ENCODE measurements around the gene MCM8. TPM values are rescaled to one million over a fixed set of nuclear protein-coding genes. Genes with fewer than 3 reads are reported as not detected.

Gene MCM8
- total and polyA plus RNA-seq, 2 experiments from 2014 or later, result 1.5 to 7.7 TPM

GRCh38 chr20:5928836-5929715, 21.4 kb upstream of the MCM8 start:
- H3K79me2 ChIP-seq (ENCODE audit: insufficient read depth), result no peaks in the 10 kb centered on the region
- H3K27me3 ChIP-seq (replicated peaks; ENCODE audit: insufficient read depth), result peaks cover 11% of the 10 kb centered on the region; the same call in 1 of the 2 replicates
- H4K20me1 ChIP-seq (ENCODE audit: insufficient read depth), result no peaks in the 10 kb centered on the region
- H3K9ac ChIP-seq, result no peak overlapping the region
- WGBS, 2 experiments (ENCODE audit: low coverage in 1 of 2, low lambda C conversion rate in 2 of 2, missing lambda C conversion rate in 2 of 2), result 50 to 57% methylated on average over 8 of the region's 8 CpGs
- H3F3A ChIP-seq (ENCODE audit: insufficient read depth), result no peaks in the 10 kb centered on the region
- TF ChIP-seq EZH2phosphoT487 (IDR thresholded peaks at IDR 0.05; ENCODE audit: insufficient read depth, low read depth) (no peak), EZH2 (IDR thresholded peaks at IDR 0.05; ENCODE audit: insufficient read depth, poor library complexity, severe bottlenecking) (no peak)
- H3K4me2 ChIP-seq (ENCODE audit: unreplicated experiment), result no peak overlapping the region
- DNase-seq, result no peak
- H2AFZ ChIP-seq, result no peak overlapping the region
- H3K9me3 ChIP-seq (ENCODE audit: low read depth), result no peaks in the 10 kb centered on the region
- no peak overlapping the region for H3K27ac ChIP-seq
- no peaks in the 10 kb centered on the region for H3K4me1 ChIP-seq (ENCODE audit: insufficient read depth)
- in situ Hi-C loops (cut with MboI), result no loop called here
- no peaks in the 10 kb centered on the region for H3K36me3 ChIP-seq (ENCODE audit: low read depth)
- no peaks in the 10 kb centered on the region for H3K9me2 ChIP-seq (ENCODE audit: insufficient read depth)
- H3K4me3 ChIP-seq, result no peak overlapping the region

GRCh38 chr20:5931411-5931810, 19.0 kb upstream of the MCM8 start:
- Histone ChIP-seq H3K9ac (no peak overlapping the region), H3K9me3 (ENCODE audit: low read depth) (no peaks in the 10 kb centered on the region), H3K27ac (no peak overlapping the region), H3K4me3 (no peak overlapping the region), H3K4me1 (ENCODE audit: insufficient read depth) (no peaks in the 10 kb centered on the region), H4K20me1 (ENCODE audit: insufficient read depth) (no peaks in the 10 kb centered on the region), H3F3A (ENCODE audit: insufficient read depth) (peaks cover 4% of the 10 kb centered on the region; the same call in 1 of the 2 replicates), H2AFZ (no peak overlapping the region), H3K27me3 (replicated peaks; ENCODE audit: insufficient read depth) (peaks cover 4% of the 10 kb centered on the region; the same call in 1 of the 2 replicates), H3K79me2 (ENCODE audit: insufficient read depth) (no peaks in the 10 kb centered on the region), H3K4me2 (ENCODE audit: unreplicated experiment) (no peak overlapping the region), H3K36me3 (ENCODE audit: low read depth) (no peaks in the 10 kb centered on the region), H3K9me2 (ENCODE audit: insufficient read depth) (no peaks in the 10 kb centered on the region)
- TF ChIP-seq EZH2phosphoT487 (IDR thresholded peaks at IDR 0.05; ENCODE audit: insufficient read depth, low read depth) (no peak), EZH2 (IDR thresholded peaks at IDR 0.05; ENCODE audit: insufficient read depth, poor library complexity, severe bottlenecking) (no peak)
- in situ Hi-C loops (cut with MboI), result no loop called here
- 77 to 80% methylated on average over 3 of the region's 3 CpGs for WGBS, 2 experiments (ENCODE audit: low coverage in 1 of 2, low lambda C conversion rate in 2 of 2, missing lambda C conversion rate in 2 of 2)
- no peak for DNase-seq

- Histone ChIP-seq H3K36me3 (ENCODE audit: low read depth) (no peaks in the 10 kb centered on the region), H3K79me2 (ENCODE audit: insufficient read depth) (no peaks in the 10 kb centered on the region), H4K20me1 (ENCODE audit: insufficient read depth) (no peaks in the 10 kb centered on the region), H3K27ac (no peak overlapping the region), H3F3A (ENCODE audit: insufficient read depth) (peaks cover 4% of the 10 kb centered on the region; the same call in 1 of the 2 replicates), H3K9me3 (ENCODE audit: low read depth) (no peaks in the 10 kb centered on the region), H3K27me3 (replicated peaks; ENCODE audit: insufficient read depth) (peaks cover 4% of the 10 kb centered on the region; the same call in 1 of the 2 replicates), H3K4me2 (ENCODE audit: unreplicated experiment) (no peak overlapping the region), H3K9ac (no peak overlapping the region), H2AFZ (no peak overlapping the region), H3K4me1 (ENCODE audit: insufficient read depth) (no peaks in the 10 kb centered on the region), H3K9me2 (ENCODE audit: insufficient read depth) (no peaks in the 10 kb centered on the region), H3K4me3 (no peak overlapping the region)
- TF ChIP-seq EZH2phosphoT487 (IDR thresholded peaks at IDR 0.05; ENCODE audit: insufficient read depth, low read depth) (no peak), EZH2 (IDR thresholded peaks at IDR 0.05; ENCODE audit: insufficient read depth, poor library complexity, severe bottlenecking) (no peak)
- in situ Hi-C loops (cut with MboI), result no loop called here
- 57 to 70% methylated on average over 3 of the region's 3 CpGs for WGBS, 2 experiments (ENCODE audit: low coverage in 1 of 2, low lambda C conversion rate in 2 of 2, missing lambda C conversion rate in 2 of 2)
- DNase-seq, result no peak
Observed at GRCh38 chr20:5932796-5933195, 17.7 kb upstream of the MCM8 start.

GRCh38 chr20:5933802-5934436, 16.5 kb upstream of the MCM8 start:
- 73 to 74% methylated on average over 7 of the region's 7 CpGs for WGBS, 2 experiments (ENCODE audit: low coverage in 1 of 2, low lambda C conversion rate in 2 of 2, missing lambda C conversion rate in 2 of 2)
- no peak overlapping the region for H2AFZ ChIP-seq
- H3K9me3 ChIP-seq (ENCODE audit: low read depth), result no peaks in the 10 kb centered on the region
- in situ Hi-C loops (cut with MboI), result no loop called here
- H3F3A ChIP-seq (ENCODE audit: insufficient read depth), result peaks cover 4% of the 10 kb centered on the region; the same call in 1 of the 2 replicates
- H3K4me1 ChIP-seq (ENCODE audit: insufficient read depth), result no peaks in the 10 kb centered on the region
- H3K27me3 ChIP-seq (replicated peaks; ENCODE audit: insufficient read depth), result peaks cover 4% of the 10 kb centered on the region; the same call in 1 of the 2 replicates
- 0 out of 2 replicates have a peak, but pooled peaks cover 5% of the 10 kb centered on the region for H3K36me3 ChIP-seq (ENCODE audit: low read depth)
- H4K20me1 ChIP-seq (ENCODE audit: insufficient read depth), result no peaks in the 10 kb centered on the region
- H3K9ac ChIP-seq, result no peak overlapping the region
- H3K79me2 ChIP-seq (ENCODE audit: insufficient read depth), result no peaks in the 10 kb centered on the region
- DNase-seq, result no peak
- H3K27ac ChIP-seq, result no peak overlapping the region
- no peak overlapping the region for H3K4me3 ChIP-seq
- no peak overlapping the region for H3K4me2 ChIP-seq (ENCODE audit: unreplicated experiment)
- TF ChIP-seq EZH2 (IDR thresholded peaks at IDR 0.05; ENCODE audit: insufficient read depth, poor library complexity, severe bottlenecking) (no peak), EZH2phosphoT487 (IDR thresholded peaks at IDR 0.05; ENCODE audit: insufficient read depth, low read depth) (no peak)
- no peaks in the 10 kb centered on the region for H3K9me2 ChIP-seq (ENCODE audit: insufficient read depth)

Measured in GM23248 (cell line).